GM12878 (cell line): ENCODE measurements around the gene PARP15. TPM values are rescaled to one million over a fixed set of nuclear protein-coding genes. Genes with fewer than 3 reads are reported as not detected.

ENCODE experiments used
- ATAC-seq: fragments of 200-7000 bp; cut with Tn5 transposase; 3 replicates; pipeline ENCODE4 v1.9.1; 2020; ENCODE audit warnings: mild to moderate bottlenecking, moderate library complexity
- BruUV-seq: library from RNA; stranded (reverse); fragments of 400-500 nt; replicated peaks from 2 replicates; lab custom pipeline; 2021; lab: Mats Ljungman, UMichigan
- CTCF ChIA-PET: fragments of 300-600 bp; sonication (Branson Sonifier 250); formaldehyde crosslinking; extraction: SDS; loops from one replicate; lab custom pipeline; 2021; ENCODE audit warnings: inconsistent platforms; lab: Yijun Ruan, JAX
- POLR2A ChIA-PET: fragments of 350-600 bp; formaldehyde crosslinking; extraction: SDS; loops from one replicate; lab custom pipeline; 2021; ENCODE audit warnings: inconsistent platforms; lab: Charles Lee
- RAD21 ChIA-PET: fragments of 300-600 bp; sonication (Branson Sonifier 250); formaldehyde crosslinking; loops from one replicate; lab custom pipeline; 2023; ENCODE audit warnings: antibody characterized with exemption; ENCODE audit not compliant: unreplicated experiment; lab: Charles Lee
- SMC1A ChIA-PET: fragments of 300-600 bp; sonication (Branson Sonifier 250); formaldehyde crosslinking; loops from one replicate; lab custom pipeline; 2023; ENCODE audit not compliant: unreplicated experiment, uncharacterized antibody; lab: Charles Lee
- DNase-seq: peaks from one replicate; pipeline ENCODE4 v3.0.0-alpha.2; 2011; ENCODE audit warnings: low read depth, low spot score
- FAIRE-seq: peaks from 3 replicates; lab custom pipeline; 2011; peaks lifted over from hg19 to GRCh38; lab: Jason Lieb, UNC
- H2AFZ ChIP-seq: 2 replicates; pipeline ENCODE4 v1.6.0; 2011; ENCODE audit warnings: low read depth, low read length, control low read depth; ENCODE audit not compliant: control insufficient read depth
- H3K27ac ChIP-seq: 2 replicates; pipeline ENCODE4 v1.5.1; 2011; ENCODE audit warnings: control low read depth; ENCODE audit not compliant: control insufficient read depth, insufficient read depth
- H3K27me3 ChIP-seq, 2 experiments: replicated peaks in 1 of 2; 2 replicates each; pipeline versions ENCODE4 v1.6.0 to v1.6.1; 2011; ENCODE audit warnings: low read length in 1 of 2; ENCODE audit not compliant: control insufficient read depth in 2 of 2, insufficient read depth in 2 of 2
- H3K36me3 ChIP-seq, 2 experiments: 2 replicates each; pipeline ENCODE4 v1.5.1; 2011; ENCODE audit warnings: low read length in 1 of 2; ENCODE audit not compliant: control insufficient read depth in 2 of 2, insufficient read depth in 2 of 2
- H3K4me1 ChIP-seq: 2 replicates; pipeline ENCODE4 v1.6.1; 2011; ENCODE audit warnings: mild to moderate bottlenecking, low read length, moderate library complexity, mixed read lengths; ENCODE audit not compliant: control insufficient read depth, insufficient read depth
- H3K4me2 ChIP-seq: 2 replicates; pipeline ENCODE4 v1.6.0; 2011; ENCODE audit warnings: control low read depth; ENCODE audit not compliant: control insufficient read depth, insufficient read depth
- H3K4me3 ChIP-seq: fragments of 200-600 bp; sonication (generic); 2 replicates; pipeline ENCODE4 v1.5.1; 2016
- H3K79me2 ChIP-seq: 2 replicates; pipeline ENCODE4 v1.6.0; 2011; ENCODE audit warnings: low read length; ENCODE audit not compliant: control insufficient read depth, insufficient read depth
- H3K9ac ChIP-seq: 2 replicates; pipeline ENCODE4 v1.8.0; 2011; ENCODE audit warnings: low read length, control low read depth, mixed read lengths; ENCODE audit not compliant: control insufficient read depth, insufficient read depth
- H3K9me3 ChIP-seq: replicated peaks from 3 replicates; pipeline ENCODE4 v1.5.1; 2011; ENCODE audit warnings: mild to moderate bottlenecking, low read length; ENCODE audit not compliant: control insufficient read depth, insufficient read depth
- H4K20me1 ChIP-seq: 2 replicates; pipeline ENCODE4 v1.6.0; 2011; ENCODE audit not compliant: control insufficient read depth, insufficient read depth
- CEBPB ChIP-seq, 2 experiments: fragments of 150-350 bp in 1 of 2; IDR thresholded peaks; 2 replicates each; pipeline ENCODE4 v1.6.1; 2012 to 2014; ENCODE audit warnings: low read depth in 2 of 2, low read length in 2 of 2, borderline replicate concordance in 1 of 2, inconsistent platforms in 1 of 2
- FOS ChIP-seq: IDR thresholded peaks from 3 replicates; pipeline ENCODE4 v1.6.1; 2011; ENCODE audit warnings: borderline replicate concordance; ENCODE audit not compliant: insufficient read length; ENCODE audit errors: extremely low read depth
- LARP7 ChIP-seq: fragments of 450-650 bp; IDR thresholded peaks from 2 replicates; pipeline ENCODE4 v1.6.1; 2017; ENCODE audit warnings: mild to moderate bottlenecking
- MEF2A ChIP-seq: IDR thresholded peaks from 2 replicates; pipeline ENCODE4 v1.6.1; 2011; ENCODE audit warnings: low read depth, mild to moderate bottlenecking, low read length, moderate library complexity; ENCODE audit not compliant: insufficient read depth
- MYC ChIP-seq: IDR thresholded peaks from 2 replicates; pipeline ENCODE4 v1.6.1; 2011; ENCODE audit warnings: mild to moderate bottlenecking, low read length, moderate library complexity, inconsistent platforms; ENCODE audit not compliant: insufficient read depth, insufficient replicate concordance, insufficient read length, severe bottlenecking
- POLR2AphosphoS2 ChIP-seq: IDR thresholded peaks from 2 replicates; pipeline ENCODE4 v1.6.1; 2011; ENCODE audit warnings: low read depth, mild to moderate bottlenecking, low read length, improper control_type of control experiment, moderate library complexity
- ZNF622 ChIP-seq: fragments of 450-650 bp; IDR thresholded peaks from 2 replicates; pipeline ENCODE4 v1.6.1; 2017; ENCODE audit warnings: mild to moderate bottlenecking, inconsistent platforms
- ZSCAN29 ChIP-seq: fragments of 450-650 bp; IDR thresholded peaks from 2 replicates; pipeline ENCODE4 v1.6.1; 2017; ENCODE audit warnings: mild to moderate bottlenecking, moderate library complexity
- WGBS: methylation state at CpG from one replicate; pipeline ENCODE4 v1.1.6; 2016; ENCODE audit warnings: low lambda C conversion rate; ENCODE audit not compliant: insufficient replicate concordance, insufficient coverage; ENCODE audit errors: missing lambda C conversion rate; 5-methylcytosine and 5-hydroxymethylcytosine counted together
- in situ Hi-C: fragments of 300-500 bp; cut with MboI; formaldehyde crosslinking; loops from 9 replicates; pipeline ENCODE4 v1.14.3; 2018; ENCODE audit warnings: mixed read lengths
- intact Hi-C: fragments of 100-400 bp; cut with micrococcal nuclease; formaldehyde crosslinking; loops from one replicate; pipeline ENCODE4 v1.14.2; 2022; ENCODE audit not compliant: unreplicated experiment
- polyA plus RNA-seq, 11 experiments: library from polyadenylated mRNA; depleted of rRNA in 4 of 11; unstranded in 6 of 11; stranded (reverse) in 5 of 11; fragments of >200 nt; fragmentation: Nextera tagmentation in 4 of 11; fragmentation: Illumina TruSeq in 1 of 11; extraction: Ambion mirVana in 4 of 11; extraction: Trizol in 1 of 11; gene quantifications; 1 replicate in 1 of 11; 2 replicates in 10 of 11; pipeline versions ENCODE4 v1.2.1 to v1.2.3, GENCODE V29; 2011 to 2016; ENCODE audit warnings: inconsistent platforms in 2 of 11, missing spikeins in 2 of 11, low read depth in 1 of 11
- total RNA-seq, 4 experiments: library from RNA; depleted of rRNA in 3 of 4; stranded (reverse); fragments of >200 nt in 3 of 4; fragmentation: Illumina TruSeq in 1 of 4; extraction: Trizol in 1 of 4; gene quantifications; 2 replicates each; pipeline versions ENCODE4 v1.2.1 to v1.2.3, GENCODE V29; 2013 to 2021
- TF ChIP-seq, protein P1 (sequence below): fragments of 450-650 bp; IDR thresholded peaks from 2 replicates; pipeline ENCODE4 v1.6.1; 2016; ENCODE audit warnings: mild to moderate bottlenecking
- TF ChIP-seq, protein P2 (sequence below): fragments of 450-650 bp; formaldehyde crosslinking; IDR thresholded peaks from 2 replicates; pipeline ENCODE4 v1.5.0; 2022; ENCODE audit warnings: mild to moderate bottlenecking, missing genetic modification characterization
- TF ChIP-seq, protein P3 (sequence below): fragments of 450-650 bp; IDR thresholded peaks from 2 replicates; pipeline ENCODE4 v1.6.1; 2018; ENCODE audit warnings: mild to moderate bottlenecking, low read depth, moderate library complexity; ENCODE audit not compliant: partially characterized antibody

PARP15 gene
- total and polyA plus RNA-seq, 10 of the 15 experiments (the other 5 are each of a cell fraction or from before 2014, with no cell fraction given): 9.0 to 234 (median 36.3) TPM

DNA sequence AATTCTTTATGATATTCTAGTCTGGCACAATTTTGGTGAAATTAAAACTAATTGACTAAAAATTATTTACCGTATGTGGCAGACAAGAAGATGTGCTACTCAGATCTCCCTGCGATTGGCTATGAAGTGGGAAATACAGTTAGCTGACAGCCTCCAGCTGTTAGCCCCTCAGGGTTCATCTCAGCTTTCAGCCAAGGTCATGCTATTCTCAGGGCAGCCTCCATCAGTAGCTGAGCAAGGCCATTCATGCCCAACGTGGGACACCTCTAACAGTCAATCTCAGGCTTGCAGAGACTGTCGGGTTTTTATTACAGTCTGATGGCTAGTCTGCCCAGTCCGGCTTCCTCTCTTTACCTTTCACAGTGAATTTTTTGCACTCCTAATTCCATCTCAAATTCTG is 20.1 kb upstream of the PARP15 start (continued):
- TF ChIP-seq CEBPB (IDR thresholded peaks at IDR 0.05; ENCODE audit: borderline replicate concordance in 1 of 2, low read depth in 2 of 2, low read length in 2 of 2): no peak
- no peak for TF ChIP-seq FOS
- TF ChIP-seq, protein P1, sequence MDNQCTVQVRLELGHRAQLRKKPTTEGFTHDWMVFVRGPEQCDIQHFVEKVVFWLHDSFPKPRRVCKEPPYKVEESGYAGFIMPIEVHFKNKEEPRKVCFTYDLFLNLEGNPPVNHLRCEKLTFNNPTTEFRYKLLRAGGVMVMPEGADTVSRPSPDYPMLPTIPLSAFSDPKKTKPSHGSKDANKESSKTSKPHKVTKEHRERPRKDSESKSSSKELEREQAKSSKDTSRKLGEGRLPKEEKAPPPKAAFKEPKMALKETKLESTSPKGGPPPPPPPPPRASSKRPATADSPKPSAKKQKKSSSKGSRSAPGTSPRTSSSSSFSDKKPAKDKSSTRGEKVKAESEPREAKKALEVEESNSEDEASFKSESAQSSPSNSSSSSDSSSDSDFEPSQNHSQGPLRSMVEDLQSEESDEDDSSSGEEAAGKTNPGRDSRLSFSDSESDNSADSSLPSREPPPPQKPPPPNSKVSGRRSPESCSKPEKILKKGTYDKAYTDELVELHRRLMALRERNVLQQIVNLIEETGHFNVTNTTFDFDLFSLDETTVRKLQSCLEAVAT: no peak
- no peak for TF ChIP-seq POLR2AphosphoS2
- TF ChIP-seq ZSCAN29: no peak

DNA sequence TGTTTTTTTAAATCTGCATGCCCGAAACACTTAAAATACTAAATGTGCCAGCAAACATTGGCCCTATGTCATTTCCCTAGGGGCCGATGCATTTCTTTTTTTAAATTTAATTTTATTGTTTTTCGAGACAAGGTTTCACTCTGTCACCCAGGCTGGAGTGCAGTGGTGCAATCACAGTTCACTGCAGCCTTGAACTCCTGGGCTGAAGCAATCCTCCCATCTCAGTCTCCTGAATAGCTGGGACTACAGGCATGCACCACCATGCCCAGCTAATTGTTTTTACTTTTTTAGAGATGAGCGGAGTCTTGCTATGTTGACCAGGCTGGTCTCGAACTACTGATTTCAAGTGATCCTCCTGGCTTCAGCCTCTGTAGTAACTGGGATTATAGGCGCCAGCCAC is 18.8 kb upstream of the PARP15 start:
- FAIRE-seq (no peak), ATAC-seq (no peak)
- POLR2A ChIA-PET: interaction anchor here (1.3 to 6.3 kb wide), 2 partner anchors 121 to 142 kb away, joined by 5 to 65 read pairs; partner anchors contain the start of genes PARP14 and WDR5B
- Histone ChIP-seq H3K4me2 (no peak overlapping the region), H3K4me1 (peaks cover 4% of the 10 kb centered on the region; the same call in 1 of the 2 replicates), H4K20me1 (no peaks in the 10 kb centered on the region), H3K79me2 (peaks cover 12% of the 10 kb centered on the region)
- intact Hi-C loops (no loop called here), in situ Hi-C loops (loop anchor here (5.0 kb wide), 1 partner anchor 119 kb away; no protein-coding TSS in a partner anchor)
- no TSS peak for BruUV-seq
- SMC1A ChIA-PET: interaction anchor here (0.9 to 13.0 kb wide), 18 partner anchors 10 to 201 kb away, joined by 3 to 250 read pairs (median 6); partner anchors contain the start of gene PARP14
- WGBS: 92% methylated on average over 6 of the region's 6 CpGs
- RAD21 ChIA-PET: interaction anchor here (0.7 to 11.8 kb wide), 8 partner anchors 18 to 295 kb away, joined by 3 to 236 read pairs (median 3); partner anchors contain the start of genes PARP14 and PARP15
- CTCF ChIA-PET: interaction anchor here (0.7 to 6.3 kb wide), 13 partner anchors 10 to 166 kb away, joined by 3 to 192 read pairs (median 5); partner anchors contain the start of gene PARP14
- TF ChIP-seq, protein P2, sequence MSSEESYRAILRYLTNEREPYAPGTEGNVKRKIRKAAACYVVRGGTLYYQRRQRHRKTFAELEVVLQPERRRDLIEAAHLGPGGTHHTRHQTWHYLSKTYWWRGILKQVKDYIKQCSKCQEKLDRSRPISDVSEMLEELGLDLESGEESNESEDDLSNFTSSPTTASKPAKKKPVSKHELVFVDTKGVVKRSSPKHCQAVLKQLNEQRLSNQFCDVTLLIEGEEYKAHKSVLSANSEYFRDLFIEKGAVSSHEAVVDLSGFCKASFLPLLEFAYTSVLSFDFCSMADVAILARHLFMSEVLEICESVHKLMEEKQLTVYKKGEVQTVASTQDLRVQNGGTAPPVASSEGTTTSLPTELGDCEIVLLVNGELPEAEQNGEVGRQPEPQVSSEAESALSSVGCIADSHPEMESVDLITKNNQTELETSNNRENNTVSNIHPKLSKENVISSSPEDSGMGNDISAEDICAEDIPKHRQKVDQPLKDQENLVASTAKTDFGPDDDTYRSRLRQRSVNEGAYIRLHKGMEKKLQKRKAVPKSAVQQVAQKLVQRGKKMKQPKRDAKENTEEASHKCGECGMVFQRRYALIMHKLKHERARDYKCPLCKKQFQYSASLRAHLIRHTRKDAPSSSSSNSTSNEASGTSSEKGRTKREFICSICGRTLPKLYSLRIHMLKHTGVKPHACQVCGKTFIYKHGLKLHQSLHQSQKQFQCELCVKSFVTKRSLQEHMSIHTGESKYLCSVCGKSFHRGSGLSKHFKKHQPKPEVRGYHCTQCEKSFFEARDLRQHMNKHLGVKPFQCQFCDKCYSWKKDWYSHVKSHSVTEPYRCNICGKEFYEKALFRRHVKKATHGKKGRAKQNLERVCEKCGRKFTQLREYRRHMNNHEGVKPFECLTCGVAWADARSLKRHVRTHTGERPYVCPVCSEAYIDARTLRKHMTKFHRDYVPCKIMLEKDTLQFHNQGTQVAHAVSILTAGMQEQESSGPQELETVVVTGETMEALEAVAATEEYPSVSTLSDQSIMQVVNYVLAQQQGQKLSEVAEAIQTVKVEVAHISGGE (CRISPR knock-in tag): no peak
- TF ChIP-seq MEF2A (no peak), ZNF622 (no peak), MYC (no peak), LARP7 (no peak)
- TF ChIP-seq, protein P3, sequence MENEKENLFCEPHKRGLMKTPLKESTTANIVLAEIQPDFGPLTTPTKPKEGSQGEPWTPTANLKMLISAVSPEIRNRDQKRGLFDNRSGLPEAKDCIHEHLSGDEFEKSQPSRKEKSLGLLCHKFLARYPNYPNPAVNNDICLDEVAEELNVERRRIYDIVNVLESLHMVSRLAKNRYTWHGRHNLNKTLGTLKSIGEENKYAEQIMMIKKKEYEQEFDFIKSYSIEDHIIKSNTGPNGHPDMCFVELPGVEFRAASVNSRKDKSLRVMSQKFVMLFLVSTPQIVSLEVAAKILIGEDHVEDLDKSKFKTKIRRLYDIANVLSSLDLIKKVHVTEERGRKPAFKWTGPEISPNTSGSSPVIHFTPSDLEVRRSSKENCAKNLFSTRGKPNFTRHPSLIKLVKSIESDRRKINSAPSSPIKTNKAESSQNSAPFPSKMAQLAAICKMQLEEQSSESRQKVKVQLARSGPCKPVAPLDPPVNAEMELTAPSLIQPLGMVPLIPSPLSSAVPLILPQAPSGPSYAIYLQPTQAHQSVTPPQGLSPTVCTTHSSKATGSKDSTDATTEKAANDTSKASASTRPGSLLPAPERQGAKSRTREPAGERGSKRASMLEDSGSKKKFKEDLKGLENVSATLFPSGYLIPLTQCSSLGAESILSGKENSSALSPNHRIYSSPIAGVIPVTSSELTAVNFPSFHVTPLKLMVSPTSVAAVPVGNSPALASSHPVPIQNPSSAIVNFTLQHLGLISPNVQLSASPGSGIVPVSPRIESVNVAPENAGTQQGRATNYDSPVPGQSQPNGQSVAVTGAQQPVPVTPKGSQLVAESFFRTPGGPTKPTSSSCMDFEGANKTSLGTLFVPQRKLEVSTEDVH: no peak
- TF ChIP-seq, all 136 proteins: peak for 0
- Histone ChIP-seq H3K9me3 (no peaks in the 10 kb centered on the region), H3K27ac (no peak overlapping the region), H2AFZ (no peak overlapping the region), H3K36me3 (peaks cover 2 to 12% of the 10 kb centered on the region in 2 experiments; a peak in 3 of 4 replicates), H3K9ac (no peak overlapping the region), H3K4me3 (no peak overlapping the region), H3K27me3 (no peaks in the 10 kb centered on the region)
- no peak for DNase-seq
